Caco-2 (cell line): ENCODE results near the gene NDST1. TPM values are rescaled to one million over a fixed set of nuclear protein-coding genes. Genes with fewer than 3 reads are reported as not detected.

ENCODE experiments used
- BruUV-seq: library from RNA; stranded (reverse); fragments of 400-500 nt; replicated peaks from 2 replicates; lab custom pipeline; 2021; lab: Mats Ljungman, UMichigan
- CTCF ChIA-PET: fragments of 300-600 bp; sonication (Branson Sonifier 250); formaldehyde crosslinking; loops from one replicate; lab custom pipeline; 2022; ENCODE audit warnings: antibody characterized with exemption; lab: Charles Lee
- POLR2A ChIA-PET: fragments of 300-600 bp; sonication (Branson Sonifier 250); formaldehyde crosslinking; loops from one replicate; lab custom pipeline; 2022; ENCODE audit warnings: antibody characterized with exemption; lab: Charles Lee
- DNase-seq, 2 experiments: peaks; one replicate each; pipeline versions ENCODE4 v3.0.0 to v3.0.0-alpha.2; 2020 to 2022
- H3K27me3 ChIP-seq: replicated peaks from 2 replicates; pipeline ENCODE4 v1.6.0; 2011; ENCODE audit warnings: low read length; ENCODE audit not compliant: control insufficient read depth, insufficient read depth
- H3K36me3 ChIP-seq: 2 replicates; pipeline ENCODE4 v1.5.1; 2011; ENCODE audit warnings: low read length; ENCODE audit not compliant: control insufficient read depth, insufficient read depth
- H3K4me1 ChIP-seq: fragments of 250-450 bp; sonication (Bioruptor Pico); 2 replicates; pipeline ENCODE4 v1.5.1; 2020; ENCODE audit warnings: mild to moderate bottlenecking
- H3K4me3 ChIP-seq: 2 replicates; pipeline ENCODE4 v1.5.1; 2011; ENCODE audit warnings: low read depth, mild to moderate bottlenecking, control low read depth, low read length
- H3K9me3 ChIP-seq: fragments of 250-450 bp; sonication (Bioruptor Pico); 2 replicates; pipeline ENCODE4 v1.5.1; 2020; ENCODE audit warnings: mild to moderate bottlenecking, moderate library complexity
- H3K27ac Mint-ChIP-seq: one replicate; pipeline ENCODE4 v1.8.0; 2022; ENCODE audit warnings: mixed read lengths; ENCODE audit not compliant: unreplicated experiment
- H3K27me3 Mint-ChIP-seq: one replicate; pipeline ENCODE4 v1.8.0; 2022; ENCODE audit warnings: mixed read lengths; ENCODE audit not compliant: insufficient read depth, unreplicated experiment
- H3K36me3 Mint-ChIP-seq: one replicate; pipeline ENCODE4 v1.8.0; 2022; ENCODE audit warnings: mild to moderate bottlenecking, mixed read lengths; ENCODE audit not compliant: insufficient read depth, unreplicated experiment
- H3K4me1 Mint-ChIP-seq: one replicate; pipeline ENCODE4 v1.8.0; 2022; ENCODE audit warnings: low read depth, mixed read lengths; ENCODE audit not compliant: unreplicated experiment
- H3K4me3 Mint-ChIP-seq: one replicate; pipeline ENCODE4 v1.8.0; 2022; ENCODE audit warnings: mild to moderate bottlenecking, moderate library complexity, mixed read lengths; ENCODE audit not compliant: unreplicated experiment
- H3K9me3 Mint-ChIP-seq: one replicate; pipeline ENCODE4 v1.8.0; 2022; ENCODE audit warnings: mixed read lengths; ENCODE audit not compliant: unreplicated experiment
- CTCF ChIP-seq, 2 experiments: fragments of 200-600 bp in 1 of 2; IDR thresholded peaks; 1 replicate in 1 of 2; 2 replicates in 1 of 2; pipeline versions ENCODE4 v1.5.1 to v1.8.0; 2011 to 2022; ENCODE audit warnings: antibody characterized with exemption in 1 of 2, control low read depth in 1 of 2, inconsistent platforms in 1 of 2, low read depth in 1 of 2, low read length in 1 of 2, mild to moderate bottlenecking in 1 of 2, moderate library complexity in 1 of 2; ENCODE audit not compliant: insufficient read depth in 1 of 2, severe bottlenecking in 1 of 2, unreplicated experiment in 1 of 2
- intact Hi-C: fragments of 100-400 bp; cut with micrococcal nuclease; formaldehyde crosslinking; loops from one replicate; pipeline ENCODE4 v1.10.0; 2022; ENCODE audit not compliant: unreplicated experiment
- total RNA-seq: library from RNA; stranded (reverse); gene quantifications from 2 replicates; pipeline ENCODE4 v1.2.3, GENCODE V29; 2022

NDST1 gene
- total RNA-seq, 1 experiment from 2014 or later, result 110 TPM

- intact Hi-C loops, result no loop called here
- H3K4me1 ChIP-seq, result peaks cover 45% of the 10 kb centered on the region
- no peak overlapping the region for H3K4me3 ChIP-seq
- no peaks in the 10 kb centered on the region for H3K27me3 ChIP-seq
- Mint-ChIP-seq H3K27ac (no peak overlapping the region), H3K4me3 (no peak overlapping the region), H3K4me1 (peaks cover 50% of the 10 kb centered on the region), H3K9me3 (no peaks in the 10 kb centered on the region), H3K27me3 (no peaks in the 10 kb centered on the region), H3K36me3 (peaks cover 26% of the 10 kb centered on the region)
- POLR2A ChIA-PET, result no interaction called here
- CTCF ChIA-PET, result no interaction called here
- H3K36me3 ChIP-seq, result peaks cover 3% of the 10 kb centered on the region; the same call in 1 of the 2 replicates
- no peak for TF ChIP-seq CTCF (IDR thresholded peaks at IDR 0.05; ENCODE audit: insufficient read depth in 1 of 2, low read depth in 1 of 2, low read length in 1 of 2, severe bottlenecking in 1 of 2, unreplicated experiment in 1 of 2)
- BruUV-seq, result no TSS peak
- DNase-seq, result no peak
- no peaks in the 10 kb centered on the region for H3K9me3 ChIP-seq
Observed at GRCh38 chr5:150502847-150503246, 5.1 kb upstream of the NDST1 start.

GRCh38 chr5:150503386-150503785, 4.5 kb upstream of the NDST1 start:
- Histone ChIP-seq H3K4me1 (peaks cover 45% of the 10 kb centered on the region), H3K4me3 (no peak overlapping the region), H3K9me3 (no peaks in the 10 kb centered on the region), H3K36me3 (peaks cover 4% of the 10 kb centered on the region; the same call in 1 of the 2 replicates), H3K27me3 (no peaks in the 10 kb centered on the region)
- no peak for TF ChIP-seq CTCF (IDR thresholded peaks at IDR 0.05; ENCODE audit: insufficient read depth in 1 of 2, low read depth in 1 of 2, low read length in 1 of 2, severe bottlenecking in 1 of 2, unreplicated experiment in 1 of 2)
- no peak overlapping the region for H3K4me3 Mint-ChIP-seq
- no TSS peak for BruUV-seq
- intact Hi-C loops, result no loop called here
- DNase-seq, result no peak
- H3K4me1 Mint-ChIP-seq, result peaks cover 54% of the 10 kb centered on the region
- ChIA-PET POLR2A (no interaction called here), CTCF (no interaction called here)
- no peak overlapping the region for H3K27ac Mint-ChIP-seq
- H3K27me3 Mint-ChIP-seq, result no peaks in the 10 kb centered on the region
- H3K36me3 Mint-ChIP-seq, result peaks cover 26% of the 10 kb centered on the region
- no peaks in the 10 kb centered on the region for H3K9me3 Mint-ChIP-seq

DNA sequence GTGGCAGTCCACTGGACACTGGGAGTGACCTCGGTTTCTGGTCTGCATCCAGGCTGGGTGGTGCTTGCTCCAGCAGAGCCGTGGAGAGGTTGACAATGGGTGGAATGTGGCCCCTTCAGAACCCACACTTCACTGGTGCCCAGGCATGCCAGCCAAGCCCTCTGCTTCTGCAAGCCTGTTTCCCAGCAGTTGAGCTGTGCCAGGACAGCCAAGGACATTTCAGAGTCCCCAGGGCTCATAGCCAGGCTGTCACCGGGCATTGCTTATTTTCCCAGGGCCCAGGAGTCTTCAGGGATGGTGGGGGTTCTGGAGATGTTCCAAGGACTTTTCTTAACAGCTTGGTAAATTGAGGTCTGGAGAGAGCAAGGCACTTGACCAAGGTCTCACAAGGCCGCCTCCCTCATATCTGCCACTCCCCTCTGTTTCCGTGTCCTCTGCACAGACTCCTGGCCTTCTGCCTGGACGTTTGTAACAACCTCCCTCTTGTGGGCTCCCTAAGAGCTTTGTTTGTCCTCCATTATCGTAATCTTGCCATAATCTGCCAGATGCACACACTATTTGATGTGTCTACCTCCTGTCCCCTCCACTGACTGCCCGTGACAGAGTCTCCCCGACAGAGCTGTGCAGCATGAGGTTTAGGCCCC, 3.8 kb upstream of the NDST1 start:
- no peaks in the 10 kb centered on the region for H3K9me3 ChIP-seq
- BruUV-seq, result no TSS peak
- H3K4me1 ChIP-seq, result peaks cover 45% of the 10 kb centered on the region
- POLR2A ChIA-PET, result no interaction called here
- TF ChIP-seq CTCF (IDR thresholded peaks at IDR 0.05; ENCODE audit: insufficient read depth in 1 of 2, low read depth in 1 of 2, low read length in 1 of 2, severe bottlenecking in 1 of 2, unreplicated experiment in 1 of 2), result no peak
- DNase-seq, result no peak
- H3K27me3 ChIP-seq, result no peaks in the 10 kb centered on the region
- H3K36me3 ChIP-seq, result 0 out of 2 replicates have a peak, but pooled peaks cover 2% of the 10 kb centered on the region
- Mint-ChIP-seq H3K4me1 (peaks cover 48% of the 10 kb centered on the region), H3K4me3 (no peak overlapping the region), H3K27ac (no peak overlapping the region), H3K9me3 (no peaks in the 10 kb centered on the region), H3K36me3 (peaks cover 19% of the 10 kb centered on the region), H3K27me3 (no peaks in the 10 kb centered on the region)
- intact Hi-C loops, result no loop called here
- no peak overlapping the region for H3K4me3 ChIP-seq
- CTCF ChIA-PET, result interaction anchor here (0.6 kb wide), 1 partner anchor 46 kb away, joined by 3 read pairs; no protein-coding TSS in a partner anchor
